HUDEP-2 (cell line): ENCODE data around the gene CSTF3.
"Not testable (repeated sequence)": the region's sequence is repeated elsewhere in the genome, so short reads cannot be mapped to it uniquely, and the experiment has no call there.

Source experiments
- DNase-seq, 76 experiments: peaks; one replicate each; lab custom pipeline; 2025; ENCODE audit not compliant: unreplicated experiment in 76 of 76; lab: John Stamatoyannopoulos, UW

Gene CSTF3

DNA sequence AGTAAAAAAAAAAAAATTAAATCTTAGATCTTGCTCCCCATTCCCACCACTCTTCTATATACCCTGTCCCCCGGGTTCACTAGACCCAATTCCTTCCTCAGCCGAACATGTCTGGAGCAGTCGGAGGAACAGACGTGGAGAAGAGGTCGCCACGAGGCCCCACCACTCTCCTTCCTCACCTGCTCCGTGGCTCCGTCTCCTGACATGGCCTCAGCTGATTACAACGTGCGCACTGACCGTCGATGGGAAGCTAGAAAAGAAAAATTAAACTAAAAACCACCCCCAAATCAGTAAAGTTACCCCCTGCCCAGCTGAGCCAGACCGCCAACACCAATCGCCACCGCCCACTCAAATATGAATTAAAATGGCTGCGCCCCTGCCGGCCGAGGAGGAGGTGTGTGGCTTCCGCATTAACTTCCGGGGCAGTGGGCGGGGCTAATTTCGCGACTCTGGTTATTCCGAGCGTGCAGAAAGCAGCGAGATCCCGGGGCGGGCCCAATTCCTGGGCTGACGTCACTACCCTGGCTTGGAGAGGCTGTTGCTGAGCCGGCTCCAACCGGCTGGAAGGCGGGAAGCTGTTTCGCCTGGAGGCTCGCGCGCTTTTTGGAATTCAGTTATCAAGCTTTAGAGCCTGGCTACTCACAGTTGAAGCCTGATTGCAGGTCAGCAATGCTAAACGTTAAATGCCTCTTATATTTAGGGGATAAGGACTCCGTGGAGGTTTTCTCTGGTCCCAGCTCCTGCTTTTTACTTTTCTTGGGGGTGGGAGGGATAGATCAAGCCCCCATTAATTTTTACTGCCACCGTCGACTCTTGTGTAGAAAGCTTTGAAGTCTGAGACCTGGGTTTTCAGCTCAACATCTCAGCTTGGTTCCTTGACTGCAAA lies at the start of gene CSTF3:
TSS of gene CSTF3 (minus strand) at position 361 of the 886 bp plus-strand sequence. CDS start at position 206, 155 bp downstream.
- DNase-seq, result peak; percentile 33 to 99 (median 96)

DNA sequence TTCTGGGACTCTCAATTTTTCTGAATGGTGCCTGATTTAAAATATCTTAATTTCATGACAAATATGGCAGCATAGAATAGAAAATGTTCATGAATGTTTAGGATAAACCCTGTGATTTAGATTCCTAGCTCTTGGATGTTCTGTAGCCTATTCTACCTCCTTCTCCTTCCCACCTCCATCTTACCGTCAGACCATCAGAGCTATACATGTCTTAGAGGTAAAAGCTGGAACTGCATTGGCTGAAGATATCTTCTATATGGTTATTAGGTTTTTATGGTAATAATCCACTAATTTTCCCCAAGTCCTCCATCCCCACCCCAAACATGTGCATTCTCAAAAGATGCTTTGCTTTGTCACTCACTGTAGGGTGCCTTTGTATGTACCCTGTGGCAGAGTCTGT lies 46.9 kb upstream of the CSTF3 start:
- no peak for DNase-seq

DNA sequence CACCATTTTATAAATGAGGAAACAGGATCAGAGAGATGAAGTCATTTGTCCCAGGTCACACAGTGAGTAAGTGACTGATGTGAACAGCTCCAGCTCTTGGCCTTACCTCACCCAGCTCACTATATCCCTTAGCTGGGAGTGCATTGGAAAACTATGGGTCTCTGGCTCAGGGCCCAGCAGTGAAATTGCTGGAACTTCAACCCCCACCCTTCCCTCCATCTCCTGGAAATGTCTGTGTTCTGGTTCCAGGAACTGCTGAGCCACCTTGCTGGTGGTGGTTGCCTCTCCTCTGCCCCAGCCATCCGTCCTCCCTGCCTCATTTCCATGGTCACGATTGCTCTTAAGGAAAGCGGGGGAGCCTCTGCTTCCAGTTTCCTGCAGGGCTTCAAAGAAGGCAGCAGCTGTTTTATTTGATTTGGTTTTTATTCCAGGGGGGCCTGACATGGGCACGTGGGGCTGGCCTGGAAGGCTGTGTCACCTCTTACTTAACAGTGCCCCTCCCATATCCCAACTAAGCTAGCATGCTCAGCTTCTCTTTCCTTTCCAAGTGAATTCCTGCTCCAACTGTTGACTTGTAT lies 46.2 kb upstream of the CSTF3 start:
- no peak for DNase-seq

DNA sequence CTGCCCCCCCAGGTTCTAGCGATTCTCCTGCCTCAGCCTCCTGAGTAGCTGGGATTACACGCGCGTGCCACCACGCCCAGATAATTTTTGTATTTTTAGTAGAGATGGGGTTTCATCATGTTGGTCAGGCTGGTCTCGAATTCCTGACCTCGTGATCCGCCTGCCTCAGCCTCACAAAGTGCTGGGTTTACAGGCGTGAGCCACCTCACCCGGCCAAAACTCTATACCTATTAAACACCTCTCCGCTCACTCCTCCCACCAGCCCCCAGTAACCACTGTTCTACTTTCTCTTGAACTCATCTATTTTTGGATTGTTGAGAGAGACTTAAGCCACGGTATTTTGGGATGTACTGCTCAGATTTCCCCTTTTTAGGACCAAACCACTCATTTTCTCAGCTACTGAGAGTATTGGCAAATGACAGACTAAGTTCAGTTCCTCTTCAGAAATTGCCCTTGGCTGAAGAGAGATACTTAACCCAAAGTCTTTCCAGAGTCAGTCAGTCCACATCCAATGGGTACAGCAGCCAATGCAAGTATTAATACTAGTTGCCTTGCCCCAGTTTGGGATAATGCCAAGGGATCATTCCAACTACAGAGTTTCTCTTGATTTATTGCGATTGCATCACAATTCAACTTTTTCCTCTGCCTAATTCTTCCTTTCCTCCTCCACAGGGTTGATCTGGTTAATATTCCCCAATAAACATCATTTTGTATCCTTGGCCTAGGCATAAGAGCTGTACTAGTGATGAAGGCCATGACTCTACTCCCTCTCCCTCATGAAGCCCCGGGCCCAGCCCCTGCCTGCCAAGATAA lies 36.8 kb upstream of the CSTF3 start:
- DNase-seq, result no peak

DNA sequence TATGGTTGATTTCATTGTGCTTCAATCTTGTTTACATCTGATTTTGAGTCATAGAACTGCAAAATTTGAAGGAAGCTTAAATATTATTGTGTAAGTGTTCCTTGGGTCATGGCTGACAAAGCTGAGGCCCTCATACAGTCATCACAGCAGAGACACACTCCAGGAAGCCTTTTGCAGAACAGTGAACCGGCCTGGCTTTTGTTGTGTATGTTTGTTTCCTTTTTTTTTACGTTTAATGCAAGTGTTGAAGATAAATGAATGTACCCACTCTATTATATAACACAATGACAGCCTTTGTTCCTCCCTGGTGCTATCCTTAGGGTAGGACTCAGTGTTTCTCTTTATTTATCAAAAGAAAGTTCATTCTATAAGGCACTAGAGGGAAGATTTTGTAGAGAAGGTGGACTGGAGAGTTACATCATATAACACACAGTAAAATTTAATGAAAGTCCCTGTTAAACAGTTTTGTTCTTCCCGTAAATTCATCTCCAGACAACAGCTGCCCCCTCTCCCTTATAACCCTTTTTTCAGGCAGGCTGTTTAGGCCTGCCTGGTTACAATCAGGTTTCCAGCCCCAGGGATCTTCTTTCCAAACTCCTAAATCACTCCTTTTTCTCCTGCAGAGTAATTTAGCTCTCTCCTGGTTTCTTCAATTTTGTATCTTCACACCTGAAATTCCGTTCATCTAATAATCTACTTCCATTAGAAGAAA lies 34.3 kb upstream of the CSTF3 start:
- no peak for DNase-seq

DNA sequence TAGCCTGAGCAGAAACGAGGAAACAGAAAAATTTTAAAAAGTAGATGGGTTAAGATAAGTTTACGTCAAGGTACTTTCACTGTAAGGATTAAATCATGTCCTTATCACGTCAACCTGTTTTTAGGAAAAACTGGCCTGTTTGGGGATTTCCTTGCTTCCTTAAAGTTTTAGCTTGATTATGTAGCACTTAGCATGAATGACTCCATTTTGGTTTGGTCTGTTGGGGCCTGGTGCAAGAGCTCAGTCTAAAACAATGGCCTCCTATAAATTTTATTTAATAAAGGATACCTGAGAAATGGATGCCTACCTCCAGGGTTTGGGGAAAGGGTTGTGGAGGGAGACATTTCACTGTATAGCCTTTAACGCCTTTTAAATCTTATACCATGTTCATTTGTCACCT lies 33.2 kb upstream of the CSTF3 start:
- no peak for DNase-seq

DNA sequence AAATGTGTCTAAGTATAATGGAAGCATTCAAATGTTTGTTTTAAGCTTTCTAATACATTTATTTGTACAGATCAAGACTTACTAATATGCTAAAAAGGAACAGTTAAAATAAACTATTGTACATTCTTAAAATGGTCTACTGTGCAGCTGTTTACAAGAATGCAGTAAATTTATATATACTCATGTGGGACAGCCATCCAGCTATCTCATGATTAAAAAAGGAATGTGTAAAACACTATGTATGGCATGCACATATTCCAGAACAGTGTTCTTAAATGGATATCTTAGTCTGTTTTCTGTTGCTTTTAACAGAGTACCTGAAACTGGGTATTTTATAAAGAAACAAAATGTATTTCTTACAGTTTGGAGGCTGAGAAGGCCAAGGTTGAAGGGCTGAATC lies 30.2 kb upstream of the CSTF3 start:
- DNase-seq, result no peak

DNA sequence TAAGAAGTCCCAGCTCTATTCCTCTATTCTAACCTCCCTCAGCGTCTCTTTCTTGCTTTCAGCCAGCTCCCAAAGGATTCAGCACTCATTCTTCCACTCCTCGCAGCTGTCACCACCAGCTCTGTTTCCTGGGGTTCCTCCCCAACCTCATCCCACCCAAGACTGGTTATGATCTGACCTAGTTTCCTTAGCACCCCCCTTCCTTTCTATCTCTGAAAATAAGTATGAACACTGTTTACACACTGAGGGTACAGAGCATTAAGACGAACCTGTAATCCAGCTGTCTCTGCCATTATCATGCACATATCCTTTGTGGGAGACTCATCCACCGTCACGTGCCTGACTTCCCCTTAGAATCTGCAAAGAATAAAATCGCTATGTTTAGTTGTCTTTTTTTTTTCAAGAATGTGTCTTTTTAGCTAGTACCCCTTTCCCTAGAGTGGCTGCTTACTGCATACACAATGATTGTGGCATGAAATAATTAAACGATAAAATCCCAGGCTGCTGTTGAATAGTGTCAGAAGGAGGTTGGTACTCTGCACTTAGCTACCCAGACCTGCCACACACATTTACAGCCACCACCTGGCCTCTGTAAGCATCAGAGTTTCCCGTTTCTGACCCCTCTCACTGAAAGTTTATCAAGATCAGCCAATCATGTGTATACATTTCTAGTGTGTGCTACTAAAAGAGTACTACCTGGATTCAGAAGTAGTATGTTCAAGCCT lies 26.9 kb upstream of the CSTF3 start:
- DNase-seq, result no peak

DNA sequence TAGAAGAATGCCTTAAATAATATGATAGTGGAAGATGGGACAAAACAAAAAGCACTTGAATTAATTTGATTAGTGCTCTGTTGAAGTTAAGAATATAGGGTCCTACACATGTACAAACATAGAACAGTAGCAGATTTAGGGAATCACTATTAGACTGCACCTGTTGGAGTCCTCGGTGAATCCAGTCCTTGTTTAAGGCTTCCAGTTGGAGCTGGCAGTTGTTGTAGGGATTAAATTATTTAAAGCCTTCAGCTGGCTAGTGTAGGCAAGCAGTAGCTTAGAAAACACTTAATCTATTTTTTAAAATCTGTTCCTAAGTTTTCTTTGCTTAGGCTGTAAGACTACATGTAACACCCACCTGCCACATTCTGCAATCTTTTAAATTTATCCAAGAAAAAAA lies 24.5 kb upstream of the CSTF3 start:
- DNase-seq, result no peak

DNA sequence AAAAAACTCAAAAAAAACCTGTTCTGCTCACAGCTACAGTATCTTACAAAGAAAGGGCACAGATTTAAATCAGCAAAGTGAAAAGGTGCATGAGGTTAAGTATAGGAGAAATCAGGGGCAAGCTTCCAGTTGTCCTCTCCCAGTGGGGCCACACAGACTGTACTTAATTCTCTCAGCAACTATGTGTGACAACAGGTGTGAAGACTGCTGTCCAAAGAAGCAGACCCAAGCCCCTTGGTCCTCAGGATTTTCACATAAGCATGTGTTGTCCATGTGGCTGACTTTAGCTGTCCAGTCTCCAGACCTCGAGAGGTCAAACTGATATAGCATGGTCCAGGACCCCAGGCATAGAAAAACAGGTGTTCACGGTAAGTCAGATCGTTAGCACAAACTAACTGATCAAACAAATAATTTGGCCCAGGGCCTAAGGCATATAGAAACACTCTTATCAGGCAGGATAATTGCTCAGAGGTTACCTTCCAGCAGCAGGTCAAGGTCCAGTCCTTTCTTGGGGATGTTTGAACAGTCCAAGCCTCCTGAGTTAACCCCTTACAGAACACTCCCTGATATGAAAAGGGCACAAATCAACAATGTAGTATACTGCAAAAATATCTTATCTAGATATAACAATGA lies 21.1 kb upstream of the CSTF3 start:
- no peak for DNase-seq

DNA sequence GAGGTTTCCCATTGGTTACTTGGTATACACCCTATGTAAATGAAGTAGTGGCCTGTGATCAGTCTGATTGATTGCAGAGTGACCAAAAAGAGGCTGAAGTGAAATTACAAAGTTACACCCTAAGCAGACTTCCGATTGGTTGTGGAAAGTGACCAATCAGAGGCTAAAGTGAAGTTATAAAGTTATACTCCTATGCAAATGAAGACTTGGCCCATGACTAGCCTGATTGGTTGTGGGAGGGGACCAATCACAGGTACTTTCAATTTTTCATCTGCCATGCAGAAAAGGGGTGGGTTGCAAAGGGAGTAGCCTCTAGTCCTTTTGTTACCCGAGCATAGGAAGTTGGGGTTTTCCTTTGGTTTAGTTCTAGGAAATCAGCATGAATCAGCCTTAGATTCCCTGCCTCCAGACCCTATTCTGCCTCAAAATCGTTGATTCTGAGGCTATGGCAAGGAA lies 18.1 kb upstream of the CSTF3 start:
- peak in 1 of 76 experiments; percentile 5 for DNase-seq

DNA sequence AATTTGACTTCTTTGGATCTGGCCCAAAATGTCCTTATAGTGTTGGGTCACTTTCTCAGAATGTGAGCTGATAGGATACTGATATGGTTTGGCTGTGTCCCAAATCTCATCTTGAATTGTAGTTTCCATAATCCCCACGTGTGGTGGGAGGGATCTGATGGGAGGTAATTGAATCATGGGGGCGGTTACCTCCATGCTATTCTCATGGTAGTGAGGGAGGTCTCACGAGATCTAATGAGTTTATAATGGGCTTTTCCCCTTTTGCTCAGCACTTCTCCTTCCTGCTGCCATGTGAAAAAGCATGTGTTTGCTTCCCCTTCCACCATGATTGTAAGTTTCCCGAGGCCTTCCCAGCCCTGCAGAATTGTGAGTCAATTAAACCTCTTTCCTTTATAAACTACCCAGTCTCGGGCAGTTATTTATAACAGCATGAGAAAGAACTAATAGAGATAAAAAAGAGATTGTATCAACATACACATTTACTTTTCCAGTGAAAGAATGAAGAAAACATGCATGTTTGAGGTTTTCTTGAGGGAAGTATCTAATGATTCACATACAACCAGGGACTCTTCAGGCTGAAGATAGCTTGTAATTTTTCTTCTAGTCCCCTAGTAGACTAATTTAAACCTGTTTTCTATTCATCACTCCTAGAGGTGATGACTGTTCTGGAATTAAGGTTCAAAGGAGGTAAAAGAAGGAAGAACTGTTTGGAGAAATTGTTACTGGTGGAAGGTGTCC lies 17.3 kb upstream of the CSTF3 start:
- DNase-seq, result peak in 18 of 76 experiments; percentile 4 to 37 (median 22)

DNA sequence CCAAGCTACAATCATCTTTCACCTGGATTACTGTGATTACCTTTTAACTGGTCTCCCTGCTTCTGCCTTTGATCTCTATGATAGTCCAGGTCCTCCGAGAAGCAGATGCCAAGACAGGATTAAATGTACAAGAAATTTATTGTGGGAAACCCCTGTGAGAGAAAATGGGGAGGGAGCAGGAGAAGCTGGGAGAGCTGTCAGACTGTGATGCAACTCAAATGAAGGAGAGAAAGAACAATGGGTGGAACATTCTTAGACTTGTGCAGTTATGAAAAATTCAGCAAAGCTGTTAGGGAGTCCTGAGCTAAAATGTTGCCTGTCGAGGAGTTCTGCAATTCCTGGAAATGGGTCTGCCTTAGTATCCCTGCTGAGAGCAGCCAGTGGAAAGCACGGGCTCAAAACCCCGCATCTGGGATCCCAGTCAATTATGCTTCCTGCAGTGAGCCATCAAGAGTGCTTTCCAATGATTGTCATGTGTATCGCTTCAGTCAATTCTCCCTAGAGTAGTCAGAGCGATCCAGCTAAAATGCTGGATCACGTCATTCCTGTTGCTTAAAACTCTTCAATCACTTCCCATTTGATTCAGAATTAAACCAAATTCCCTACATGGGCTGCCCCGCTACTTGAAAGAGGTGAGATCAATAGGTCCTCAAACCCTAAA lies 16.5 kb upstream of the CSTF3 start:
- DNase-seq, result peak in 1 of 76 experiments; percentile 5

DNA sequence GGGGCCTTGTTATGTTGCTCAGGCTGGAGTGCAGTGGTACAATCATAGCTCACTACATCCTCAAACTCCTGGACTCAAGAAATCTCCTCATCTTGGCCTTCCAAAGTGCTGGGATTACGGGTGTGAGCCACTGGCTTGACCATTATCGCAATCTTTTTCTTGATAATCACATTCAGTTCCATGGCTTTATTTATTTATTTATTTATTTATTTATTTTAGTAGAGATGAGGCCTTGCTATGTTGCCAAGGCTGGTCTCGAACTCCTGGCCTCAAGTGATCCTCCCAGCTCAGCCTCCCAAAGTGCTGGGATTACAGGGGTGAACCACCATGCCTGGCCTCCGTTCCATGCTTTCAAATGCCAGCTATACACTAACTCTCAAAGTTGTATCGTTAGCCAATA lies 15.5 kb upstream of the CSTF3 start:
- not testable (repeated sequence) for DNase-seq

DNA sequence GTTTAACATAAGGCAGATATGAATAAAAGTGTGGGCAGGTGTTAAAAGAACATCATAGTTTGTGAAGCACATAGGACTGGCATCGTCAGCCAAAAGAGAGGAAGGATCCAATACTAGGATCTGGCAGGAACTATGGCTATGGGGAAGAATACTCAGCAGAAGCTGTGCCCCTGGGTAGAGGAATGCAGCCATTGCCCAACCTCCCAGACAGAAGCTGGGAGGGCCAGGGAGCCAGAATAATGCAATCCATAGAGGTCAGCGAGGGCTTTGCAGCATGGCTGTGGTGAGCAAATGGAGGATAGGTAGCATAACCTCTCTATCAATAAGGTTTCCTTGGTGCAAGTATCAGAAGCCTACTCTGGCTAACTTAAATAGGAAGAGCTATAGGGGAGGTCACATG lies 11.7 kb upstream of the CSTF3 start:
- no peak for DNase-seq

DNA sequence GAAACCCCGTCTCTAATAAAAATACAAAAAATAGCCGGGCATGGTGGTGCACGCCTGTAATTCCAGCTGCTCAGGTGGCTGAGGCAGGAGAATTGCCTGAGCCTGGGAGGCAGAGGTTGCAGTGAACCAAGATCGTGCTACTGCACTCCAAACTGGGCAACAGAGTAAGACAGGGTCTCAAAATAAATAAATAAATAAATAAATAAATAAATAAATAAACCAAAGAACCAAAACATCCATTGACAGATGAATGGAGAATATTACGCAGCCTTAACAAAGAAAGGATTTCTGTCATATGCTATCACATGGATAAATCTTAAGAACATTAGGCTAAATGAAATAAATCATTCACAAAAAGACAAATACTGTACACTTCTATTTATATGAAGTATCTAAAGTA lies 11.1 kb upstream of the CSTF3 start:
- no peak for DNase-seq

DNA sequence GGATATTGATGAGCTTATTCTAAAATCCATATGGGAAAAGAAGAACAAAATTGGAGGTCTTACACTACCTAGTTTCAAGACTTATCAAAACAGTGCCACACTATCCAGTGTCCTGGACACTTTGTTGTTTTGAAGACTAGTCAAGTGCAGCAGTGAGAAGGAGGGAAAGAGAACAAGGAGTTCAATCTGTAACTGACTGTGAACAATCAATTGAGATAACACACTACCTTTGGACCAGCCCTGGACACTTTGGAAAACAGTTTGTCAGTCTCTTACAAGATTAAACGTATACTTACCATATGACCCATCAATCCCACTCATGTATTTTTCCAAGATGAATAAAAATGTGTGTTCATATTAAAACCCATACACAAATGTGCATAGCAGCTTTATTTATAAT lies 10.0 kb upstream of the CSTF3 start:
- DNase-seq, result no peak

DNA sequence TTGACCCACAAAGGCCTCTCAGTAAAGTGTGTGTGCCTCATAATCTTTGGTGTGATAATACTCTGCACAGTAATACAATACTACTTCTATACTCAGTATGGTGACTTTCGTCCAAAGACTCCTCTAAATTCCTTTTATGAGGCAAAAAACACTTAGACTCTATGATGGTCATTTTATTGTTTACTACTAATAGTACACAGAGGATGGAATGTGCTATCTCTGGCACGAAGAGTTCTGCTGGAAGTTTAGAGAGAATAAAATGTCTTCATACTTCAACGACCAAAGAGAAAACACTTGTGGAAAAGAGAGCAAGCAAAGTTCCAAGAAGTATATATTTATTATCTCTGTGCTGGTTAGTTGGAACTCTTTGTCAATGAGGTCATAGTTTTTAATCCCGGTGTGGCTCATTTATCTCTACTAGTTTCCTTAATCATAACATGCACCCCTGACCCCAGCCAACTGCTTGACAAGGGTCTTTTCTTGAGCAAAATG lies 7.5 kb upstream of the CSTF3 start:
- no peak for DNase-seq
